ENCODE data around the gene RPS15A.
A peak's percentile ranks its signal among the peaks of the same experiment; 100 is the strongest.

Gene RPS15A

DNA sequence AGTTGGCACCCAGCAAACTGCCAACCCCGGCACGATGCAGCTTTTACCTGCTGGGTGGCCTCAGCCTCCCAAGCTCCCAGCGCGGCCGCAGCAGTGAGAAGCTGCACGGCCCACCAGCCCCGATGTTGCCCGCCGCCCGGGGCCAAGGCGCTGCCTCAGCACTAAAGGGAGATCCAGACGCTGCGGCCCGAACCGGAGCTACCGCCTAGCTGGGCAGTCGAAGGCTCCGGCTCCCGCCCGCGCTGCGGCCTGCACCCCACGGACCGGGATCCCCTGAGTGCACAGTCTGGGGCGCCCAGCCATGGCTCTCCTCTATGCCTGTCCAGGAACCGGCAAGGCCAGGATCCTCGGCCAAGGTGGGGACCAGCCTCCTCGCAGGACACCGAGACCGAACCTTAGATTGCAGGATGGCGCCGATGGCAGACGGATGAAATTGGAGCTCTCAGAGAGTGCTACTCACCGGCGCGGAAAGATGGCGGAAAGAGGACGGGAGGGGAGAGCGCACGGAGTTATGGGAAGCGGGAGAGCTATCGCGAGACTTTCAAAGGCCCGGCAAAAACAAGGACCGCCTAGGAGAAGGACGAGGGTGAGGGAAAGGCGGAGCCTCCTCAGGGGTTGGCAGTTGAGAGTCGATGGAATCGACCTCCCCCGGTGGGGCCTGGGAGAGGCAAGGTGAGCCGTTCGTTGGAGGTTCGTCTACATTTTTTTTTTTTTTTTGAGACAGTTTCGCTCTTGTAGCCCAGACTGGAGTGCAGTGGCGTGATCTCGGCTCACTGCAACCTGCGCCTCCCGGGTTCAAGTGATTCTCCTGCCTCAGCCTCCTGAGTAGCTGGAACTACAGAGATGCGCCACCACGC, at the start of gene RPS15A:
Gene RPS15A (minus strand): TSS at position 485 of the 857 bp plus-strand sequence. CDS start 1,221 bp downstream, outside the sequence.
- H3K9me3 ChIP-seq (ENCODE audit: control insufficient read depth, low read length), result no peaks in the 10 kb centered on the region
- peak within 1 kb of the TSS; percentile 98 for H3K4me3 ChIP-seq (ENCODE audit: low read length)
- H3K27me3 ChIP-seq (ENCODE audit: control insufficient read depth, insufficient read depth, low read length), result no peaks in the 10 kb centered on the region
- H3K9ac ChIP-seq (ENCODE audit: low read length), result peak within 1 kb of the TSS; percentile 89
- H3K36me3 ChIP-seq (ENCODE audit: control insufficient read depth, insufficient read depth, low read length), result peaks cover 5% of the 10 kb centered on the region
- H3K4me1 ChIP-seq (ENCODE audit: control insufficient read depth, insufficient read depth, low read length), result peaks cover 31% of the 10 kb centered on the region

DNA sequence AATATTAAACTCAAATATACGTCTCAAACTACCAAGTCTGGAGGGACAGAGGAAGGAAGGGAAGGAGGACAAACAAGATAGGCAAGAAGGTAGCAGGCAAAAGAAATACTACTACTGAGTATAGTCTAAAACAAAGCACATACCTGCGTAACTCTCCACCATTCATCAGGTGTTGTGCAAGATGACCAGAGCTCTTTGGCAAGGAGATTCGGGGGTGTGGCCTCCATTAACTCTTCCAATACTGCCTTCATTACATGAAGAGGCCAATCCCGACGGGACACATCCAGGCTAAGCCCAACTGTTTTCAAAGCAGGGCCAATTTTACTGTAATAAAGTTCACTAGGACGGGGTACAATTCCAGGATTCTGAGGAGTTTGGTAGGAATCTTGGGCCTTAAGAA, 49.4 kb upstream of the RPS15A start:
- H3K36me3 ChIP-seq (ENCODE audit: control insufficient read depth, insufficient read depth, low read length), result peaks cover 4% of the 10 kb centered on the region
- H3K4me3 ChIP-seq (ENCODE audit: low read length), result no peak overlapping the region
- no peaks in the 10 kb centered on the region for H3K4me1 ChIP-seq (ENCODE audit: control insufficient read depth, insufficient read depth, low read length)
- H3K9ac ChIP-seq (ENCODE audit: low read length), result no peak overlapping the region
- H3K9me3 ChIP-seq (ENCODE audit: control insufficient read depth, low read length), result no peaks in the 10 kb centered on the region
- no peaks in the 10 kb centered on the region for H3K27me3 ChIP-seq (ENCODE audit: control insufficient read depth, insufficient read depth, low read length)

GRCh38 chr16:18836702-18837101, 46.6 kb upstream of the RPS15A start:
- Histone ChIP-seq H3K4me3 (ENCODE audit: low read length) (no peak overlapping the region), H3K36me3 (ENCODE audit: control insufficient read depth, insufficient read depth, low read length) (peaks cover 4% of the 10 kb centered on the region), H3K9me3 (ENCODE audit: control insufficient read depth, low read length) (no peaks in the 10 kb centered on the region), H3K4me1 (ENCODE audit: control insufficient read depth, insufficient read depth, low read length) (no peaks in the 10 kb centered on the region), H3K27me3 (ENCODE audit: control insufficient read depth, insufficient read depth, low read length) (no peaks in the 10 kb centered on the region), H3K9ac (ENCODE audit: low read length) (no peak overlapping the region)

GRCh38 chr16:18834864-18835263, 44.7 kb upstream of the RPS15A start:
- Histone ChIP-seq H3K9ac (ENCODE audit: low read length) (no peak overlapping the region), H3K4me3 (ENCODE audit: low read length) (no peak overlapping the region), H3K4me1 (ENCODE audit: control insufficient read depth, insufficient read depth, low read length) (no peaks in the 10 kb centered on the region), H3K27me3 (ENCODE audit: control insufficient read depth, insufficient read depth, low read length) (no peaks in the 10 kb centered on the region), H3K36me3 (ENCODE audit: control insufficient read depth, insufficient read depth, low read length) (peaks cover 4% of the 10 kb centered on the region), H3K9me3 (ENCODE audit: control insufficient read depth, low read length) (no peaks in the 10 kb centered on the region)

DNA sequence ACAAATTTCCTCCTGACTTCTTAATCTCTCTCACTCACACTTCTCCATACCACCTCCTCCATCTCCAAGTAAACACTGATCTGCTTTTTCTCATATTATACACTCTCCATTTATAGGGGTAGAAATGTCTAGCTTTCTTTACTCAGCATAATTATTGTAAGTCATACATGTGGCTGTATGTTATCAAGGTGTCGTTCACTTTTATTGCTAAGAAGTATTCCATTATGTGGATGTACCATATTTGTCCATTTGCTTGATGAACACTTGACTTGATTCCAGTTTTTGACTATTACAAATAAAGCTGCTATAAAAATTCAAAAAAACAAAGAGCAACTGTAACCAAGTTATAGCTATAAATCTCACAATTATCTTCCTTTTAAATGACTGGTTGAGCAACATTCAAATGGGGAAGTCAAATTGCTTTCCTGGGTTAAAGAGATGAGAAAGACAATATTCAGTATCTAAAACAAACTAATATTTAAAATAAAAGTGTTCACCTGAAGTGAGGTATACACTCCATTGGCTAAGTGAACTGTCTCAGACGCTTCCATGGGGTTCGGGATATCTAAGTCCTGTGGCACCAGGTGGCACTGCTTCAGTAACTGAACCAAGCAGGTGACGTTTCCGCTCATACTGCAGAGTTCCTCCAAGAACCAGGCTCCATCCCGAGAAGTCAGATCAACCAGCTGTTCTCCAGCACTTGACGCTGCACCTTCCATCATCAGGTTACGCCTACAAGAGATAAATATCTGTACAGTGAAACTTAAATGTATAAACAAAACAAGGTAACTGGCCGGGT, 43.8 kb upstream of the RPS15A start:
- Histone ChIP-seq H3K36me3 (ENCODE audit: control insufficient read depth, insufficient read depth, low read length) (peaks cover 9% of the 10 kb centered on the region), H3K4me1 (ENCODE audit: control insufficient read depth, insufficient read depth, low read length) (no peaks in the 10 kb centered on the region), H3K27me3 (ENCODE audit: control insufficient read depth, insufficient read depth, low read length) (no peaks in the 10 kb centered on the region), H3K9ac (ENCODE audit: low read length) (no peak overlapping the region), H3K9me3 (ENCODE audit: control insufficient read depth, low read length) (no peaks in the 10 kb centered on the region), H3K4me3 (ENCODE audit: low read length) (no peak overlapping the region)

GRCh38 chr16:18832613-18833012, 42.5 kb upstream of the RPS15A start:
- no peak overlapping the region for H3K9ac ChIP-seq (ENCODE audit: low read length)
- H3K4me3 ChIP-seq (ENCODE audit: low read length), result no peak overlapping the region
- peaks cover 6% of the 10 kb centered on the region for H3K36me3 ChIP-seq (ENCODE audit: control insufficient read depth, insufficient read depth, low read length)
- no peaks in the 10 kb centered on the region for H3K27me3 ChIP-seq (ENCODE audit: control insufficient read depth, insufficient read depth, low read length)
- no peaks in the 10 kb centered on the region for H3K9me3 ChIP-seq (ENCODE audit: control insufficient read depth, low read length)
- no peaks in the 10 kb centered on the region for H3K4me1 ChIP-seq (ENCODE audit: control insufficient read depth, insufficient read depth, low read length)

DNA sequence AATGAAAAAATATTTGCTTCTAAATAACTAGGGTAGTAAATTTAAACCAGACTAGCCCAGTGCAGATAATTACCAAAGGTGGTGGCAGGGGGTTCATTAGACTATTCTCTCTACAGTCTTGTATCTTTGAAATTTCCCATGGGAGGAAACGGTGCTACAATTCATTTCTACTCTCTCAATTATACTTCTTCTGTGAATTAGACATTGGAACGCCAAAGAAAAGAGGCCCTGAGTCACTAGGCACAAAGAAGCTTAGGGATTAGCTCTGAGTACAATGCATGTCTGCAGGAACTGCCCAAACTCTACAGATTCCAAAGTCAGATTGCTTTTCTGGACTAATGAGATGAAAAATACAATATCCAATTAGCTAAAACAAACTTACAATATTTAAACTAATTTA, 41.9 kb upstream of the RPS15A start:
- Histone ChIP-seq H3K36me3 (ENCODE audit: control insufficient read depth, insufficient read depth, low read length) (peaks cover 6% of the 10 kb centered on the region), H3K27me3 (ENCODE audit: control insufficient read depth, insufficient read depth, low read length) (no peaks in the 10 kb centered on the region), H3K4me1 (ENCODE audit: control insufficient read depth, insufficient read depth, low read length) (no peaks in the 10 kb centered on the region)

DNA sequence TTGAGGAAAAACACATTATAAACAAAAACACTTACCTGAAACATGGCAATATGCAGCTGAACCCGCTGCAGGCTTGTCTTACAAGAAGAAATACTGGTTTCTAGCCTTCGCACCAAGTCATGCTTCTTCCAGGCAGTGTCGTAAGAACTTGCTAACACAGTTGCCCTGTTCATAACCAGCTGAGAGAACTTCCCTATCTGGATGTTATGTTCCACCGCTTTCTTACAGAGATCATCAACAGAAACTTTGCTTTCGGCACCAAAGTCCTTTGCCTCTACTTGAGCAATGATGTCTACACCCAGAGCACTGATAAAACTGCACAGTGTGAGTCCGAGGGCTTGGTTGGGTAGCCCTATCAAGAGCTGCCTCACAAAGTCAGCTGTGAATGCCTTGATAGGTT, 39.1 kb upstream of the RPS15A start:
- H3K36me3 ChIP-seq (ENCODE audit: control insufficient read depth, insufficient read depth, low read length), result peaks cover 6% of the 10 kb centered on the region
- no peak overlapping the region for H3K4me3 ChIP-seq (ENCODE audit: low read length)
- H3K9ac ChIP-seq (ENCODE audit: low read length), result no peak overlapping the region

More for the DNA sequence above, 41.9 kb upstream of the RPS15A start:
- Histone ChIP-seq H3K9me3 (ENCODE audit: control insufficient read depth, low read length) (no peaks in the 10 kb centered on the region), H3K9ac (ENCODE audit: low read length) (no peak overlapping the region), H3K4me3 (ENCODE audit: low read length) (no peak overlapping the region)

GRCh38 chr16:18827890-18828289, 37.8 kb upstream of the RPS15A start:
- peaks cover 6% of the 10 kb centered on the region for H3K36me3 ChIP-seq (ENCODE audit: control insufficient read depth, insufficient read depth, low read length)

More for the DNA sequence above, 39.1 kb upstream of the RPS15A start:
- no peaks in the 10 kb centered on the region for H3K27me3 ChIP-seq (ENCODE audit: control insufficient read depth, insufficient read depth, low read length)
- no peaks in the 10 kb centered on the region for H3K9me3 ChIP-seq (ENCODE audit: control insufficient read depth, low read length)
- H3K4me1 ChIP-seq (ENCODE audit: control insufficient read depth, insufficient read depth, low read length), result no peaks in the 10 kb centered on the region

DNA sequence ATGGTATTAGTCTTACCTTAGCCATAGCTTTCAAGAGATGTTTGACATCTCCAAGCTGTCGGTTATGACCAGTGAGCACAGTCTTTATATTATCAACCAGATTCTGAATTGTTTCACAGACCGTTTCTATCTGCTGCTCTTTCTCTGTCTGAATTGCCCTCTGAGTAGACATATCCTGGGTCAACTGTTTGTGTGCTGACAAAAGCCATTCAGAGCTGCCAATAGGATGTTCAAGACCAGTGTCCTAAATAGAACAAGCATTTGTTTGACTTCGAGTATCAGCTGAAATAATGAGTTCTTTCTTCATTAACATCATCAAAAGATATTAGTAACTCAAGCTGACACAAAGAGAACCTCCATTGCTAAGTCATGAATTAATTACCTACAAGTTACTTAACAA, 26.2 kb upstream of the RPS15A start:
- Histone ChIP-seq H3K9me3 (ENCODE audit: control insufficient read depth, low read length) (no peaks in the 10 kb centered on the region), H3K9ac (ENCODE audit: low read length) (no peak overlapping the region), H3K27me3 (ENCODE audit: control insufficient read depth, insufficient read depth, low read length) (no peaks in the 10 kb centered on the region), H3K36me3 (ENCODE audit: control insufficient read depth, insufficient read depth, low read length) (peaks cover 8% of the 10 kb centered on the region), H3K4me3 (ENCODE audit: low read length) (no peak overlapping the region), H3K4me1 (ENCODE audit: control insufficient read depth, insufficient read depth, low read length) (no peaks in the 10 kb centered on the region)

More at GRCh38 chr16:18827890-18828289, 37.8 kb upstream of the RPS15A start:
- H3K9me3 ChIP-seq (ENCODE audit: control insufficient read depth, low read length), result no peaks in the 10 kb centered on the region
- no peaks in the 10 kb centered on the region for H3K4me1 ChIP-seq (ENCODE audit: control insufficient read depth, insufficient read depth, low read length)
- H3K4me3 ChIP-seq (ENCODE audit: low read length), result no peak overlapping the region
- H3K9ac ChIP-seq (ENCODE audit: low read length), result no peak overlapping the region
- no peaks in the 10 kb centered on the region for H3K27me3 ChIP-seq (ENCODE audit: control insufficient read depth, insufficient read depth, low read length)

DNA sequence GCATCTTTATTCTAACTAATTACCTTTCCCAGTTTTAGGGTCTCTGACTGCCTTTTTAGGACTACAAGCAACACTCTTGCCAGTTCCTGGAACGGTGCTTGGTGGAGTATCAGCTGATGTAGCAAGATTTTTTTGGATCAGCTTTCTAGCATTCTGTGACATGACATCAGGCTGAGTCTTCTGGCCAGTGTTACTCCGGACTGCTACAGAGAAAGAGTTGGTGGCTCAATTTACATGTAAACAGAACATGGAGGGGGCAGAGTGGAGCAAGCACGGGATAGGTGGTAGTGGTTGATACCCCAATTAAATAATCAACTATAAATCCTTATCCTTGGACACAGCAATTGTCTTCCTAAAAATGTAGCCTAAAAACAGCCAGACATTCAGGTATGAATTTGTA, 21.8 kb upstream of the RPS15A start:
- H3K4me3 ChIP-seq (ENCODE audit: low read length), result no peak overlapping the region

DNA sequence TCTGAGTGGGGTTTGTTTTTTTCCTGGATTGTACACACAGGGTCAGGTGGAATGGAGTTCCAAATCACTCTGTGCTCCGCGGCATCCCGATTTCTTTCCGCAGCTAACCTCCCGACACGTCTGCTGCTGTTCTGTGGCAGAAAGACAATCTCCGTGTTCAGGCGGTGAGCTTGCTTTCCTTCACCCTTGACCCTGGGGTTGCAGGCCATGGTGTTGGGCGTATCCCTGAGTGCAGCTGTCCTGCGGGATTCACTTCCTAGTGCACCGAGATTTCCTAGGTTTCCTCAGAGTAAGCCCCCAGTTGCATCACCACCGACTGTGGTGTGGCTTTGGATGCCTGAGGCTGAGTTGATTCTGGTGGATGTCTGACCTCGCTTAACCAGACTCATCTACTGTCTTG, 19.0 kb upstream of the RPS15A start:
- peaks cover 9% of the 10 kb centered on the region for H3K36me3 ChIP-seq (ENCODE audit: control insufficient read depth, insufficient read depth, low read length)
- H3K4me1 ChIP-seq (ENCODE audit: control insufficient read depth, insufficient read depth, low read length), result no peaks in the 10 kb centered on the region
- no peak overlapping the region for H3K9ac ChIP-seq (ENCODE audit: low read length)
- H3K4me3 ChIP-seq (ENCODE audit: low read length), result no peak overlapping the region
- no peaks in the 10 kb centered on the region for H3K9me3 ChIP-seq (ENCODE audit: control insufficient read depth, low read length)
- no peaks in the 10 kb centered on the region for H3K27me3 ChIP-seq (ENCODE audit: control insufficient read depth, insufficient read depth, low read length)

More for the DNA sequence above, 21.8 kb upstream of the RPS15A start:
- H3K27me3 ChIP-seq (ENCODE audit: control insufficient read depth, insufficient read depth, low read length), result no peaks in the 10 kb centered on the region
- H3K9me3 ChIP-seq (ENCODE audit: control insufficient read depth, low read length), result no peaks in the 10 kb centered on the region
- H3K36me3 ChIP-seq (ENCODE audit: control insufficient read depth, insufficient read depth, low read length), result peaks cover 9% of the 10 kb centered on the region
- H3K9ac ChIP-seq (ENCODE audit: low read length), result no peak overlapping the region
- H3K4me1 ChIP-seq (ENCODE audit: control insufficient read depth, insufficient read depth, low read length), result no peaks in the 10 kb centered on the region
